Upper lobe of left lung (tissue), 6 donors: ENCODE data around the gene PPIE. TPM values are rescaled to one million over a fixed set of nuclear protein-coding genes. Genes with fewer than 3 reads are reported as not detected.

Source experiments
- ATAC-seq, 2 donors: fragments of 200-7000 bp; cut with Tn5 transposase; one replicate each; pipeline ENCODE4 v1.9.1; 2022; ENCODE audit warnings: mild to moderate bottlenecking in 2 of 2, moderate library complexity in 2 of 2; ENCODE audit not compliant: low FRiP score in 2 of 2
- DNase-seq, 2 donors: peaks; one replicate each; pipeline ENCODE4 v3.0.0-alpha.2; 2019 to 2020
- H3K27ac ChIP-seq, 4 donors: fragments of 200-600 bp; sonication (generic); one replicate each; pipeline ENCODE4 v1.5.1; 2016 to 2019
- H3K27me3 ChIP-seq, 4 donors: fragments of 200-600 bp; sonication (generic); one replicate each; pipeline ENCODE4 v1.5.1; 2017 to 2019
- H3K36me3 ChIP-seq, 4 donors: fragments of 200-600 bp; sonication (generic); one replicate each; pipeline ENCODE4 v1.5.1; 2016 to 2019
- H3K4me1 ChIP-seq, 4 donors: fragments of 200-600 bp; sonication (generic); one replicate each; pipeline ENCODE4 v1.5.1; 2018 to 2019
- H3K4me3 ChIP-seq, 4 donors: fragments of 200-600 bp; sonication (generic); one replicate each; pipeline ENCODE4 v1.5.1; 2017 to 2019; ENCODE audit warnings: mild to moderate bottlenecking in 2 of 4, moderate library complexity in 1 of 4
- H3K9me3 ChIP-seq, 4 donors: fragments of 200-600 bp; sonication (generic); one replicate each; pipeline ENCODE4 v1.5.1; 2018 to 2019
- EP300 ChIP-seq, 4 donors: sonication (generic); formaldehyde crosslinking; IDR thresholded peaks; one replicate each; pipeline ENCODE4 v1.5.1; 2017; ENCODE audit warnings: antibody characterized with exemption in 4 of 4, control low read depth in 2 of 4
- POLR2A ChIP-seq, 4 donors: fragments of 450-650 bp; IDR thresholded peaks; one replicate each; pipeline ENCODE4 v1.5.1; 2016 to 2017; ENCODE audit warnings: antibody characterized with exemption in 4 of 4, mild to moderate bottlenecking in 2 of 4
- POLR2AphosphoS5 ChIP-seq, 2 donors: sonication (generic); formaldehyde crosslinking; IDR thresholded peaks; one replicate each; pipeline ENCODE4 v1.5.1; 2017; ENCODE audit warnings: antibody characterized with exemption in 2 of 2
- WGBS, 2 donors: methylation state at CpG; one replicate each; pipeline ENCODE4 v1.1.5; 2017 to 2018; 5-methylcytosine and 5-hydroxymethylcytosine counted together
- total RNA-seq, 6 donors: library from RNA; depleted of rRNA in 4 of 6; stranded (reverse); fragments of >200 nt in 4 of 6; gene quantifications; one replicate each; pipeline versions ENCODE4 v1.1.0 to v1.2.1, GENCODE V29; 2016 to 2021
- TF ChIP-seq, protein P1 (sequence below), 6 experiments: fragments of 450-650 bp in 4 of 6; fragments of 200-600 bp in 2 of 6; sonication (generic) in 2 of 6; IDR thresholded peaks; one replicate each; pipeline ENCODE4 v1.5.1; 2016 to 2019; ENCODE audit warnings: antibody characterized with exemption in 6 of 6
- donor health status: DM: no; HTN: no; CAD: no; lungs with moderate emphysema.
- donor health status: DM: no; HTN: yes; CAD: no; lungs with severe emphysema.

PPIE gene
- total RNA-seq, 6 donors from 2014 or later, result 23.6 to 54.5 (median 36.1) TPM

GRCh38 chr1:39726600-39726999 is 12.1 kb upstream of the PPIE start:
- ATAC-seq, result no peak
- Histone ChIP-seq H3K36me3 (no peaks in the 10 kb centered on the region), H3K9me3 (no peaks in the 10 kb centered on the region), H3K27ac (no peak overlapping the region), H3K27me3 (peaks cover 0 to 5% (median 0%) of the 10 kb centered on the region in 4 donors), H3K4me3 (no peak overlapping the region), H3K4me1 (no peaks in the 10 kb centered on the region)
- TF ChIP-seq, protein P1, sequence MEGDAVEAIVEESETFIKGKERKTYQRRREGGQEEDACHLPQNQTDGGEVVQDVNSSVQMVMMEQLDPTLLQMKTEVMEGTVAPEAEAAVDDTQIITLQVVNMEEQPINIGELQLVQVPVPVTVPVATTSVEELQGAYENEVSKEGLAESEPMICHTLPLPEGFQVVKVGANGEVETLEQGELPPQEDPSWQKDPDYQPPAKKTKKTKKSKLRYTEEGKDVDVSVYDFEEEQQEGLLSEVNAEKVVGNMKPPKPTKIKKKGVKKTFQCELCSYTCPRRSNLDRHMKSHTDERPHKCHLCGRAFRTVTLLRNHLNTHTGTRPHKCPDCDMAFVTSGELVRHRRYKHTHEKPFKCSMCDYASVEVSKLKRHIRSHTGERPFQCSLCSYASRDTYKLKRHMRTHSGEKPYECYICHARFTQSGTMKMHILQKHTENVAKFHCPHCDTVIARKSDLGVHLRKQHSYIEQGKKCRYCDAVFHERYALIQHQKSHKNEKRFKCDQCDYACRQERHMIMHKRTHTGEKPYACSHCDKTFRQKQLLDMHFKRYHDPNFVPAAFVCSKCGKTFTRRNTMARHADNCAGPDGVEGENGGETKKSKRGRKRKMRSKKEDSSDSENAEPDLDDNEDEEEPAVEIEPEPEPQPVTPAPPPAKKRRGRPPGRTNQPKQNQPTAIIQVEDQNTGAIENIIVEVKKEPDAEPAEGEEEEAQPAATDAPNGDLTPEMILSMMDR (IDR thresholded peaks at IDR 0.05), result no peak
- TF ChIP-seq POLR2A (IDR thresholded peaks at IDR 0.05), result no peak
- TF ChIP-seq EP300 (IDR thresholded peaks at IDR 0.05), result no peak
- no peak for TF ChIP-seq POLR2AphosphoS5 (IDR thresholded peaks at IDR 0.05)
- DNase-seq, result no peak
- 75 to 79% methylated on average over 3 of the region's 3 CpGs for WGBS, 2 donors

- WGBS, 2 donors, result 45 to 49% methylated on average over 10 of the region's 10 CpGs
- Histone ChIP-seq H3K36me3 (no peaks in the 10 kb centered on the region), H3K9me3 (no peaks in the 10 kb centered on the region), H3K4me3 (no peak overlapping the region), H3K27me3 (peaks cover 0 to 5% (median 0%) of the 10 kb centered on the region in 4 donors), H3K27ac (no peak overlapping the region), H3K4me1 (no peaks in the 10 kb centered on the region)
- no peak for ATAC-seq
- TF ChIP-seq POLR2A (IDR thresholded peaks at IDR 0.05) (no peak), EP300 (IDR thresholded peaks at IDR 0.05) (no peak), POLR2AphosphoS5 (IDR thresholded peaks at IDR 0.05) (no peak)
- TF ChIP-seq, protein P1 (IDR thresholded peaks at IDR 0.05), result no peak
- no peak for DNase-seq
These were observed 11.3 kb upstream of the PPIE start for GRCh38 chr1:39727221-39727931.

DNA sequence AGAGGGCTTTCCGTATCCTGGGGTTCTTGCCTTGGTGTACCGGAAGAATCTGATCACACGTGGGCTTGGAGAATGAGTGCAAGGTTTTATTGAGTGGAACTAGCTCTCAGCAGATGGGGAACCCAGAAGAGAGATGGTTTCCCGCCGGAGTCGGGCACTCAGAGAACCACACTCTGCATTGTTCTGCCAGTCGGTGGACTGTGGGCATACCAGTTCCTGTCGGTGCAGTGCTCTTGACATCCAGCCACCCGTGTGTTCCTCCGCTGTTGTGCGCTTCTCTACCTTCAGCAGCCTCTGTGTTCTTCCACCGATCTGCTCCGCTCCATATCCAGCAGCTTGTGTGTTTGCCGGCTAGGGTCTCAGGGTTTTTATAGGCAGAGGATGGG is 10.8 kb upstream of the PPIE start:
- no peak for DNase-seq
- TF ChIP-seq POLR2A (IDR thresholded peaks at IDR 0.05), result no peak
- H3K27me3 ChIP-seq, result peaks cover 0 to 5% (median 0%) of the 10 kb centered on the region in 4 donors
- no peak overlapping the region for H3K27ac ChIP-seq
- no peaks in the 10 kb centered on the region for H3K9me3 ChIP-seq
- ATAC-seq, result no peak
- no peaks in the 10 kb centered on the region for H3K4me1 ChIP-seq
- H3K36me3 ChIP-seq, result no peaks in the 10 kb centered on the region
- H3K4me3 ChIP-seq, result no peak overlapping the region
- whole genome bisulfite sequencing, 2 donors, result 51 to 68% methylated on average over 14 of the region's 14 CpGs

GRCh38 chr1:39729030-39729429 is 9.7 kb upstream of the PPIE start:
- peaks cover 0 to 5% (median 0%) of the 10 kb centered on the region in 4 donors for H3K27me3 ChIP-seq
- no peak overlapping the region for H3K4me3 ChIP-seq
- H3K9me3 ChIP-seq, result no peaks in the 10 kb centered on the region
- 60 to 68% methylated on average over 3 of the region's 3 CpGs for WGBS, 2 donors
- no peak for DNase-seq
- no peaks in the 10 kb centered on the region for H3K4me1 ChIP-seq
- no peak overlapping the region for H3K27ac ChIP-seq
- no peak for ATAC-seq
- H3K36me3 ChIP-seq, result no peaks in the 10 kb centered on the region
- TF ChIP-seq POLR2AphosphoS5 (IDR thresholded peaks at IDR 0.05), result no peak

- H3K36me3 ChIP-seq, result no peaks in the 10 kb centered on the region
- 31% methylated on average over 3 to 4 of the region's 4 CpGs for WGBS, 2 donors
- H3K27me3 ChIP-seq, result peaks cover 0 to 5% (median 0%) of the 10 kb centered on the region in 4 donors
- no peaks in the 10 kb centered on the region for H3K9me3 ChIP-seq
- H3K4me1 ChIP-seq, result no peaks in the 10 kb centered on the region
- TF ChIP-seq POLR2AphosphoS5 (IDR thresholded peaks at IDR 0.05) (no peak), POLR2A (IDR thresholded peaks at IDR 0.05) (no peak), EP300 (IDR thresholded peaks at IDR 0.05) (no peak)
- TF ChIP-seq, protein P1 (IDR thresholded peaks at IDR 0.05), result no peak
- ATAC-seq (no peak), DNase-seq (no peak)
- H3K4me3 ChIP-seq, result no peak overlapping the region
- H3K27ac ChIP-seq, result no peak overlapping the region
These were observed 8.8 kb upstream of the PPIE start for GRCh38 chr1:39729842-39730241.

GRCh38 chr1:39732730-39733129 is 6.0 kb upstream of the PPIE start:
- H3K36me3 ChIP-seq, result no peaks in the 10 kb centered on the region
- H3K4me3 ChIP-seq, result no peak overlapping the region
- no peaks in the 10 kb centered on the region for H3K4me1 ChIP-seq
- ATAC-seq (no peak), DNase-seq (no peak)
- peaks cover 0 to 4% (median 0%) of the 10 kb centered on the region in 4 donors for H3K27me3 ChIP-seq
- 36 to 44% methylated on average over 3 of the region's 3 CpGs for WGBS, 2 donors
- H3K27ac ChIP-seq, result no peak overlapping the region
- TF ChIP-seq, protein P1 (IDR thresholded peaks at IDR 0.05), result no peak
- TF ChIP-seq POLR2A (IDR thresholded peaks at IDR 0.05) (no peak), EP300 (IDR thresholded peaks at IDR 0.05) (no peak), POLR2AphosphoS5 (IDR thresholded peaks at IDR 0.05) (no peak)
- H3K9me3 ChIP-seq, result no peaks in the 10 kb centered on the region
